Nephron (organoid): ENCODE measurements around the gene OXER1.

Experiments
- H3K27ac Mint-ChIP-seq, 3 experiments: 2 replicates each; pipeline ENCODE4 v1.8.0; 2020; ENCODE audit warnings: mixed read lengths in 3 of 3, mild to moderate bottlenecking in 2 of 3, moderate library complexity in 1 of 3
- H3K27me3 Mint-ChIP-seq: 2 replicates; pipeline ENCODE4 v1.8.0; 2021; ENCODE audit warnings: low read depth, mild to moderate bottlenecking, moderate library complexity, mixed read lengths
- H3K36me3 Mint-ChIP-seq: 2 replicates; pipeline ENCODE4 v1.8.0; 2020; ENCODE audit warnings: low read depth, mixed read lengths
- H3K4me1 Mint-ChIP-seq: 2 replicates; pipeline ENCODE4 v1.8.0; 2020; ENCODE audit warnings: mixed read lengths
- H3K4me3 Mint-ChIP-seq, 3 experiments: 2 replicates each; pipeline ENCODE4 v1.8.0; 2020; ENCODE audit warnings: mild to moderate bottlenecking in 3 of 3, mixed read lengths in 3 of 3, moderate library complexity in 2 of 3
- H3K9me3 Mint-ChIP-seq: 2 replicates; pipeline ENCODE4 v1.8.0; 2020; ENCODE audit warnings: mixed read lengths
- CTCF ChIP-seq, 3 experiments: fragments of 200-600 bp; sonication (generic); IDR thresholded peaks; one replicate each; pipeline ENCODE4 v1.5.0; 2021; ENCODE audit warnings: antibody characterized with exemption in 3 of 3; ENCODE audit not compliant: unreplicated experiment in 3 of 3

The OXER1 gene

DNA sequence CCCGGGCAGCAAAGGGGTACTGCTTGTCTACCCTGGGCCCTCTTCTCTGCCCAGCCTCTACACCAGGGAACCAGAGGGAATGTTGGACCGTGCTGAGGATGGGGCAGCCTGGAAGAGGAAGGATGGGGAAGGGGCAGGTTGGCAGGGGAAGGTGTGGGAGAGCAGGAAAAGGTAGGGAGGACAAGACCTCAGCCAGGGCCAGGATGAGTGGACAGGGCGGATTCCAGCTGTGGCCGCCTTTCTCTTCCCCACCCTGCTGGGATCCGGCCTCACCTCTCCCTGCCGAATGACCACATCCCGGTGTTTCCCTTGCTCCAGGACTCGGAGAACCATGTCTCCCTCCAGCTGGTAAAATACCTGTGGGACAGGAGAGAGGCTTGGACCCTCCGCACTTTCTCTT lies 19.6 kb upstream of the OXER1 start:
- H3K4me3 Mint-ChIP-seq, result no peak overlapping the region
- H3K27ac Mint-ChIP-seq, result no peak overlapping the region
- peaks cover 12% of the 10 kb centered on the region for H3K9me3 Mint-ChIP-seq
- peaks cover 44% of the 10 kb centered on the region for H3K36me3 Mint-ChIP-seq
- H3K4me1 Mint-ChIP-seq, result peaks cover 17% of the 10 kb centered on the region
- no peak for TF ChIP-seq CTCF (IDR thresholded peaks at IDR 0.05; ENCODE audit: unreplicated experiment in 3 of 3)
- H3K27me3 Mint-ChIP-seq, result no peaks in the 10 kb centered on the region

DNA sequence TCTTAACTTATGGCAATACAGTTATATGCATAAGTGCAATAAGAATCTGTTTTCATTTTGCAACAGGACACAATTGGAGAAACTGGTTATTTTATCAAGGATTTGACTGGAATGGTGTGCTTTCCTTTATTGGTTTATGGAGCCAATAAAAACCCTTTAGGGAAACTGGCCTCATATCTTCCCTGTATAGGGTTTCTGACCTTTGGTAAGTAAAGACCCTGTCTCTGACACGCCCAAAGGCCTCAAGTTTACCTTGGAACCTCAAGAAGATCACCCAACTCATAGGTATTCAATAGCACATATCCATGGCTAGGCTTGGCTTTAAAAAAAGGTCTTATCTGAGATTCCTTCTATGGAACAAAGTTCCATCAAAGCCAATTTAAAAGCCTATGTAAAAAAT lies 17.2 kb upstream of the OXER1 start:
- H3K4me1 Mint-ChIP-seq, result peaks cover 7% of the 10 kb centered on the region
- H3K4me3 Mint-ChIP-seq, result no peak overlapping the region
- H3K27ac Mint-ChIP-seq, result no peak overlapping the region
- H3K36me3 Mint-ChIP-seq, result peaks cover 60% of the 10 kb centered on the region
- TF ChIP-seq CTCF (IDR thresholded peaks at IDR 0.05; ENCODE audit: unreplicated experiment in 3 of 3), result no peak
- peaks cover 18% of the 10 kb centered on the region for H3K9me3 Mint-ChIP-seq
- H3K27me3 Mint-ChIP-seq, result no peaks in the 10 kb centered on the region

- H3K27me3 Mint-ChIP-seq, result no peaks in the 10 kb centered on the region
- no peak overlapping the region for H3K4me3 Mint-ChIP-seq
- peaks cover 18% of the 10 kb centered on the region for H3K9me3 Mint-ChIP-seq
- TF ChIP-seq CTCF (IDR thresholded peaks at IDR 0.05; ENCODE audit: unreplicated experiment in 3 of 3), result no peak
- H3K36me3 Mint-ChIP-seq, result peaks cover 74% of the 10 kb centered on the region
- no peaks in the 10 kb centered on the region for H3K4me1 Mint-ChIP-seq
- H3K27ac Mint-ChIP-seq, result no peak overlapping the region
Measured at GRCh38 chr2:42777883-42778805, 14.2 kb upstream of the OXER1 start.

- Mint-ChIP-seq H3K4me3 (no peak overlapping the region), H3K36me3 (peaks cover 54% of the 10 kb centered on the region), H3K27ac (no peak overlapping the region), H3K27me3 (no peaks in the 10 kb centered on the region), H3K4me1 (no peaks in the 10 kb centered on the region), H3K9me3 (peaks cover 6% of the 10 kb centered on the region)
- TF ChIP-seq CTCF (IDR thresholded peaks at IDR 0.05; ENCODE audit: unreplicated experiment in 3 of 3), result no peak
Measured at GRCh38 chr2:42775810-42776209, 11.9 kb upstream of the OXER1 start.

DNA sequence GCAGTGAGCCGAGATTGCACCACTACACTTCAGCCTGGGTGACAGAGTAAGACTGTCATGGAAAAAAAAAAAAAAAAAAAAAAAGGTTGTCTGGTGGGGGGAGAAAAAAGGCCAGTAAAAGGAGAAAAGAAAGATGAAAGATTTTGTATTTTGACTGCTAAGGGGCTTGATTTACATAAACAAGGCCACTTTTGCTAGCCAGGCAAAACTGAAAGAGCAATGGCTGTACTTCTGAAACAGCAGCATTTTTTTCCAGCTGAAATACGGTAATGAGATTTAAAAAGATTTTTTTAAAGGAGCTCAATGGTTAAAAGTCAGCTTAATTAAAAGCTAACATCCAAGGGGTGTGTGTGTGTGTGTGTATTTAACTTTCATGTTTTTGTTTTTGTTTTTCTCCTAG lies 11.3 kb upstream of the OXER1 start:
- peaks cover 50% of the 10 kb centered on the region for H3K36me3 Mint-ChIP-seq
- TF ChIP-seq CTCF (IDR thresholded peaks at IDR 0.05; ENCODE audit: unreplicated experiment in 3 of 3), result no peak
- H3K27me3 Mint-ChIP-seq, result no peaks in the 10 kb centered on the region
- no peaks in the 10 kb centered on the region for H3K4me1 Mint-ChIP-seq
- no peak overlapping the region for H3K4me3 Mint-ChIP-seq
- H3K9me3 Mint-ChIP-seq, result peaks cover 6% of the 10 kb centered on the region
- H3K27ac Mint-ChIP-seq, result peak overlapping the region in 1 of 3 experiments; percentile 30
